Effector CD8-positive, alpha-beta T cell (primary cell): ENCODE results near the gene PEX5L.
"Not testable (repeated sequence)": the region's sequence is repeated elsewhere in the genome, so short reads cannot be mapped to it uniquely, and the experiment has no call there.

Source experiments
- DNase-seq: peaks from one replicate; lab custom pipeline; 2025; lab: John Stamatoyannopoulos, UW

Gene PEX5L

GRCh38 chr3:180008318-180008717, 28.4 kb downstream of the PEX5L start:
- not testable (repeated sequence) for DNase-seq

GRCh38 chr3:180004542-180004941, 32.2 kb downstream of the PEX5L start:
- no peak for DNase-seq

- DNase-seq = no peak
These were observed 34.7 kb downstream of the PEX5L start for GRCh38 chr3:180002006-180002405.

GRCh38 chr3:180000500-180000899, 36.2 kb downstream of the PEX5L start:
- no peak for DNase-seq

- no peak for DNase-seq
These were observed 41.3 kb downstream of the PEX5L start for GRCh38 chr3:179995406-179995805.

GRCh38 chr3:179991883-179992282, 44.9 kb downstream of the PEX5L start:
- DNase-seq = no peak

- no peak for DNase-seq
These were observed 45.6 kb downstream of the PEX5L start for GRCh38 chr3:179991104-179991503.

- DNase-seq = no peak
These were observed 55.1 kb downstream of the PEX5L start for GRCh38 chr3:179981646-179982045.

GRCh38 chr3:179977356-179977755, 59.4 kb downstream of the PEX5L start:
- DNase-seq = no peak

- DNase-seq = no peak
These were observed 62.8 kb downstream of the PEX5L start for GRCh38 chr3:179973931-179974361.

- no peak for DNase-seq
These were observed 63.8 kb downstream of the PEX5L start for GRCh38 chr3:179972881-179973423.

- no peak for DNase-seq
These were observed 65.5 kb downstream of the PEX5L start for GRCh38 chr3:179971280-179971679.

GRCh38 chr3:179970746-179971145, 66.0 kb downstream of the PEX5L start:
- DNase-seq = no peak

- DNase-seq = no peak
These were observed 67.2 kb downstream of the PEX5L start for GRCh38 chr3:179969525-179969924.

GRCh38 chr3:179967622-179968021, 69.1 kb downstream of the PEX5L start:
- DNase-seq = no peak

- DNase-seq = no peak
These were observed 71.8 kb downstream of the PEX5L start for GRCh38 chr3:179964890-179965289.

GRCh38 chr3:179962629-179963387, 73.9 kb downstream of the PEX5L start:
- no peak for DNase-seq

- DNase-seq = no peak
These were observed 75.0 kb downstream of the PEX5L start for GRCh38 chr3:179961703-179962078.

GRCh38 chr3:179961071-179961702, 75.5 kb downstream of the PEX5L start:
- DNase-seq = no peak

- DNase-seq = no peak
These were observed 78.0 kb downstream of the PEX5L start for GRCh38 chr3:179958759-179959158.

GRCh38 chr3:179958143-179958542, 78.6 kb downstream of the PEX5L start:
- DNase-seq = no peak

GRCh38 chr3:179957264-179957845, 79.4 kb downstream of the PEX5L start:
- no peak for DNase-seq

- no peak for DNase-seq
These were observed 80.3 kb downstream of the PEX5L start for GRCh38 chr3:179956416-179956830.
